Thyroid gland (tissue), 4 donors: ENCODE results near the gene DLGAP4.

Experiments used
- CTCF ChIP-seq, 6 experiments: fragments of 200-600 bp in 3 of 6; fragments of 450-650 bp in 3 of 6; sonication (generic) in 3 of 6; IDR thresholded peaks; one replicate each; pipeline ENCODE4 v1.5.1; 2016 to 2019; ENCODE audit warnings: antibody characterized with exemption in 6 of 6, mild to moderate bottlenecking in 2 of 6, inconsistent platforms in 1 of 6, moderate library complexity in 1 of 6
- POLR2A ChIP-seq, 2 donors: fragments of 450-650 bp; IDR thresholded peaks; one replicate each; pipeline ENCODE4 v1.6.1; 2017; ENCODE audit warnings: antibody characterized with exemption in 2 of 2, mild to moderate bottlenecking in 2 of 2, moderate library complexity in 1 of 2

- TF ChIP-seq CTCF (IDR thresholded peaks at IDR 0.05) (no peak), POLR2A (IDR thresholded peaks at IDR 0.05) (no peak)
Observed at GRCh38 chr20:36298061-36298460, 8.1 kb upstream of the DLGAP4 start.
